LNCAP (cell line): ENCODE results near the gene ZNF143.
A peak's percentile ranks its signal among the peaks of the same experiment; 100 is the strongest.

Experiments used
- CTCF ChIP-seq: fragments of 450-650 bp; IDR thresholded peaks from 2 replicates; pipeline ENCODE4 v1.5.1; 2017; ENCODE audit warnings: mild to moderate bottlenecking

Gene ZNF143

GRCh38 chr11:9533736-9534473, 73.1 kb downstream of the ZNF143 start:
- TF ChIP-seq CTCF, result no peak

- peak; percentile 90 for TF ChIP-seq CTCF
Measured at GRCh38 chr11:9535189-9535781, 74.5 kb downstream of the ZNF143 start.

GRCh38 chr11:9538548-9538947, 77.7 kb downstream of the ZNF143 start:
- no peak for TF ChIP-seq CTCF

- TF ChIP-seq CTCF, result no peak
Measured at GRCh38 chr11:9550191-9550628, 89.4 kb downstream of the ZNF143 start.

GRCh38 chr11:9561279-9561982, 100.6 kb downstream of the ZNF143 start:
- TF ChIP-seq CTCF, result no peak

- no peak for TF ChIP-seq CTCF
Measured at GRCh38 chr11:9562716-9563115, 101.9 kb downstream of the ZNF143 start.

GRCh38 chr11:9563196-9563730, 102.5 kb downstream of the ZNF143 start:
- no peak for TF ChIP-seq CTCF
